GM18951 (cell line): ENCODE measurements around the gene C16orf54.
"Not testable (repeated sequence)": the region's sequence is repeated elsewhere in the genome, so short reads cannot be mapped to it uniquely, and the experiment has no call there.

Experiments used
- POLR2A ChIP-seq: IDR thresholded peaks from 4 replicates; pipeline ENCODE4 v1.6.1; 2011; ENCODE audit warnings: mild to moderate bottlenecking; ENCODE audit not compliant: insufficient read length, insufficient read depth; ENCODE audit errors: extremely low read depth
- in situ Hi-C: fragments of 300-500 bp; cut with MboI; formaldehyde crosslinking; loops from one replicate; pipeline ENCODE4 v1.12.0; 2022; ENCODE audit warnings: low sequenced_read_pairs, mixed read lengths, inconsistent platforms; ENCODE audit not compliant: unreplicated experiment

Gene C16orf54

GRCh38 chr16:29717113-29717512 lies 28.7 kb downstream of the C16orf54 start:
- in situ Hi-C loops, result no loop called here
- TF ChIP-seq POLR2A, result no peak

GRCh38 chr16:29714972-29715371 lies 30.8 kb downstream of the C16orf54 start:
- in situ Hi-C loops, result no loop called here
- TF ChIP-seq POLR2A, result no peak

- in situ Hi-C loops, result no loop called here
These were observed 31.4 kb downstream of the C16orf54 start for GRCh38 chr16:29714396-29714795.

GRCh38 chr16:29712809-29713208 lies 33.0 kb downstream of the C16orf54 start:
- no peak for TF ChIP-seq POLR2A
- in situ Hi-C loops, result no loop called here

More at GRCh38 chr16:29714396-29714795, 31.4 kb downstream of the C16orf54 start:
- no peak for TF ChIP-seq POLR2A

GRCh38 chr16:29710227-29711219 lies 35.3 kb downstream of the C16orf54 start:
- no peak for TF ChIP-seq POLR2A
- in situ Hi-C loops, result no loop called here

GRCh38 chr16:29709657-29710056 lies 36.1 kb downstream of the C16orf54 start:
- in situ Hi-C loops, result not testable (repeated sequence)

- TF ChIP-seq POLR2A, result no peak
- in situ Hi-C loops, result no loop called here
These were observed 36.7 kb downstream of the C16orf54 start for GRCh38 chr16:29708917-29709600.

- in situ Hi-C loops, result not testable (repeated sequence)
These were observed 38.6 kb downstream of the C16orf54 start for GRCh38 chr16:29707160-29707559.

GRCh38 chr16:29705030-29705429 lies 40.8 kb downstream of the C16orf54 start:
- in situ Hi-C loops, result no loop called here

GRCh38 chr16:29702269-29702668 lies 43.5 kb downstream of the C16orf54 start:
- TF ChIP-seq POLR2A, result no peak
- in situ Hi-C loops, result no loop called here

More at GRCh38 chr16:29705030-29705429, 40.8 kb downstream of the C16orf54 start:
- TF ChIP-seq POLR2A, result no peak

GRCh38 chr16:29701214-29701555 lies 44.6 kb downstream of the C16orf54 start:
- TF ChIP-seq POLR2A, result no peak
- in situ Hi-C loops, result no loop called here

- TF ChIP-seq POLR2A, result no peak
- in situ Hi-C loops, result no loop called here
These were observed 45.4 kb downstream of the C16orf54 start for GRCh38 chr16:29700253-29700987.
